Stimulated activated CD8-positive, alpha-beta memory T cell treated with anti-CD3 and anti-CD28 coated beads, Interleukin-12 subunit alpha, Interleukin-12 subunit beta, amount 100 ng/mL, for 1 hour (primary cell): ENCODE results near the gene RAPGEF4.

Source experiments
- DNase-seq: peaks from one replicate; pipeline ENCODE4 v3.0.0-alpha.2; 2020; ENCODE audit warnings: low read depth

RAPGEF4 gene

DNA sequence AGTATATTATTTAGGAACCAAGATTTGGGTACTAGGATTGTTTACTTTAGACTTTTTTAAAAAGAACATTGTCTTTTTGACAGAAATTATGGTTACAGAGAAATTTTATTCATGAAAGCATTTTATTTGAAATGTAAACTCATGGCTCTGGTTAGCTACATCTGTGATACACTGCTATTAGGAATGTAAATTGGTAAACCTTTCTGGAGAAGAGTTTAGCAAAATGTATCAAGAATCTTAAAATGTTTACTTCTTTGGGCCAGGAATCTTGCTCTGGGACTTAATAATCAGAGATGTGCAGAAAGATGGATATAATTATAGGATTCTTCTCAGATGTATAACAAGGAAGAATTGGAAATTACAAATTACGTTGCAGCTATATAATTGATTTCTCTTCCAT is 359.7 kb downstream of the RAPGEF4 start:
- no peak for DNase-seq

- no peak for DNase-seq
Observed at GRCh38 chr2:173099271-173099670, 363.6 kb downstream of the RAPGEF4 start.

GRCh38 chr2:173099804-173100203 is 364.2 kb downstream of the RAPGEF4 start:
- DNase-seq = no peak

- DNase-seq = no peak
Observed at GRCh38 chr2:173101687-173102086, 366.0 kb downstream of the RAPGEF4 start.
